GM12892 (cell line): Measurements from ENCODE around the gene CACFD1.

Source experiments
- POLR2A ChIP-seq: IDR thresholded peaks from 2 replicates; pipeline ENCODE4 v1.6.1; 2011; ENCODE audit warnings: low read depth, low read length, control low read depth
- TAF1 ChIP-seq: IDR thresholded peaks from 2 replicates; pipeline ENCODE4 v1.6.1; 2011; ENCODE audit warnings: low read depth, mild to moderate bottlenecking, control low read depth, low read length, borderline replicate concordance

- TF ChIP-seq TAF1 = no peak
- TF ChIP-seq POLR2A = no peak
Observed at GRCh38 chr9:133437753-133438531, 21.8 kb upstream of the CACFD1 start.
